Tibial nerve (tissue), 4 donors: ENCODE measurements around the gene MPG. TPM values are rescaled to one million over a fixed set of nuclear protein-coding genes. Genes with fewer than 3 reads are reported as not detected.

Source experiments
- DNase-seq, 2 donors: peaks; one replicate each; pipeline ENCODE4 v3.0.0-alpha.2; 2019; ENCODE audit warnings: low spot score in 2 of 2
- H3K27ac ChIP-seq, 4 donors: fragments of 200-600 bp; sonication (generic) in 3 of 4; one replicate each; pipeline ENCODE4 v1.5.1; 2017 to 2019; ENCODE audit warnings: mild to moderate bottlenecking in 1 of 4
- H3K27me3 ChIP-seq, 2 donors: fragments of 200-600 bp; sonication (generic) in 1 of 2; one replicate each; pipeline versions ENCODE4 v1.5.1 to v1.6.0; 2017 to 2019
- H3K36me3 ChIP-seq, 3 donors: fragments of 200-600 bp; sonication (generic); one replicate each; pipeline ENCODE4 v1.5.1; 2018 to 2019
- H3K4me1 ChIP-seq, 4 donors: fragments of 200-600 bp; sonication (generic) in 3 of 4; one replicate each; pipeline ENCODE4 v1.5.1; 2017 to 2019
- H3K4me3 ChIP-seq, 4 donors: fragments of 200-600 bp; sonication (generic) in 3 of 4; one replicate each; pipeline ENCODE4 v1.5.1; 2017 to 2019; ENCODE audit warnings: mild to moderate bottlenecking in 1 of 4, moderate library complexity in 1 of 4
- H3K9me3 ChIP-seq, 4 donors: fragments of 200-600 bp; sonication (generic) in 3 of 4; one replicate each; pipeline ENCODE4 v1.5.1; 2017 to 2019
- EP300 ChIP-seq, 2 donors: sonication (generic); formaldehyde crosslinking; IDR thresholded peaks; one replicate each; pipeline ENCODE4 v1.6.1; 2017; ENCODE audit warnings: antibody characterized with exemption in 2 of 2, mild to moderate bottlenecking in 1 of 2
- POLR2A ChIP-seq, 2 donors: fragments of 450-650 bp; IDR thresholded peaks; one replicate each; pipeline ENCODE4 v1.6.1; 2017; ENCODE audit warnings: antibody characterized with exemption in 2 of 2, mild to moderate bottlenecking in 2 of 2, moderate library complexity in 2 of 2
- WGBS, 2 donors: methylation state at CpG; one replicate each; pipeline ENCODE4 v1.1.5; 2018; 5-methylcytosine and 5-hydroxymethylcytosine counted together
- total RNA-seq, 4 donors: library from RNA; depleted of rRNA; stranded (reverse); fragments of >200 nt; gene quantifications; one replicate each; pipeline ENCODE4 v1.1.0, GENCODE V29; 2016
- TF ChIP-seq, protein P1 (sequence below), 5 experiments: fragments of 200-600 bp in 3 of 5; fragments of 450-650 bp in 2 of 5; sonication (generic) in 3 of 5; IDR thresholded peaks; one replicate each; pipeline ENCODE4 v1.5.1; 2016 to 2019; ENCODE audit warnings: antibody characterized with exemption in 5 of 5, mild to moderate bottlenecking in 3 of 5, moderate library complexity in 2 of 5

MPG gene
- total RNA-seq, 4 donors from 2014 or later, result 74.3 to 190 (median 115) TPM

DNA sequence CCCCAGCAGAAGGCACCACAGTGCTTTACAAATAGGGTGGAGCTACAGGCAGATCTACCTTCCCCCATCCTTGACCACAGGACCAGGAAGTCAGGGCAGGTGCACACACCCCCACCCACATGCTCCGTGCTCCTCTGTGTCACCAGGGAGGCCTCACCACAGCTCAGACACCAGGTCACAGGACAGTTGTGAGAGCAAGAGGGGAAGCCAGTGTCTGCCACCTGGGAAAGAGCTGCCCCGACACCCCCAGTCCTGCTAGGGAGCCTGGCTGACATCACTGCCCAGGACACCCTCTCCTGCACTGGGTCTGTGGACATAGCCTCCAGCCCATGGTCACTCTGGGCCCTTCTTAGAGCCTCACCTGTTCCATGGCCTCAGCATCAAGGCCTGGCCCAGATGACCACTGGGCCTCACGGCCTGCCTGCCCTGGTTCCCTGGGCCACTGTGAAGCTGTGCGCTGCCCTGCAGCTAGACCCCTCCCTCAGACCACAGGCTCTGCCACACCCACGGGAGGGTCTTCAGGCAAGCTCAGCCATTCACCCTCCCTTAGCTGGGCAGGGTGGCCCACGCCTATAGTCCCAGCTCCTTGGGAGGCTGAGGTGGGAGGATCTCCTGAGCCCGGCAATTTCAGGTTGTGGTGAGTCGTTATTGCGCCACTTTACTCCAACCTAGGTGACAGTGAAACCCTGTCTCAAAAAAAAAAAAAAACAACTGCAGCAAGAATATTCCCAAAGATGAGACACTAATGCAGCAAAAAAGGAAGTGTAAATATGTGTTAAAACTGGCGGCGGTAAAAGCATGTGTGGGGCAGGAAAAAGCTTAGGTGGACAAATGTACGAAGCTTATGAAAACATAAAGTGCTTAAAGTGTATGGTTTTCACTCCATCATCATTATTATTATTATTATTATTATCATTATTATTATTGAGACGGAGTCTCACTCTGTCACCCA, 38.8 kb upstream of the MPG start:
- 77 to 82% methylated on average over 10 to 12 of the region's 13 CpGs for WGBS, 2 donors
- peak overlapping the region in 1 of 4 donors; percentile 50 for H3K27ac ChIP-seq
- peaks cover 0 to 3% (median 0%) of the 10 kb centered on the region in 4 donors for H3K4me1 ChIP-seq
- TF ChIP-seq, protein P1, sequence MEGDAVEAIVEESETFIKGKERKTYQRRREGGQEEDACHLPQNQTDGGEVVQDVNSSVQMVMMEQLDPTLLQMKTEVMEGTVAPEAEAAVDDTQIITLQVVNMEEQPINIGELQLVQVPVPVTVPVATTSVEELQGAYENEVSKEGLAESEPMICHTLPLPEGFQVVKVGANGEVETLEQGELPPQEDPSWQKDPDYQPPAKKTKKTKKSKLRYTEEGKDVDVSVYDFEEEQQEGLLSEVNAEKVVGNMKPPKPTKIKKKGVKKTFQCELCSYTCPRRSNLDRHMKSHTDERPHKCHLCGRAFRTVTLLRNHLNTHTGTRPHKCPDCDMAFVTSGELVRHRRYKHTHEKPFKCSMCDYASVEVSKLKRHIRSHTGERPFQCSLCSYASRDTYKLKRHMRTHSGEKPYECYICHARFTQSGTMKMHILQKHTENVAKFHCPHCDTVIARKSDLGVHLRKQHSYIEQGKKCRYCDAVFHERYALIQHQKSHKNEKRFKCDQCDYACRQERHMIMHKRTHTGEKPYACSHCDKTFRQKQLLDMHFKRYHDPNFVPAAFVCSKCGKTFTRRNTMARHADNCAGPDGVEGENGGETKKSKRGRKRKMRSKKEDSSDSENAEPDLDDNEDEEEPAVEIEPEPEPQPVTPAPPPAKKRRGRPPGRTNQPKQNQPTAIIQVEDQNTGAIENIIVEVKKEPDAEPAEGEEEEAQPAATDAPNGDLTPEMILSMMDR (IDR thresholded peaks at IDR 0.05), result no peak
- TF ChIP-seq POLR2A (IDR thresholded peaks at IDR 0.05) (no peak), EP300 (IDR thresholded peaks at IDR 0.05) (no peak)
- no peaks in the 10 kb centered on the region for H3K27me3 ChIP-seq
- no peak overlapping the region for H3K4me3 ChIP-seq
- peaks cover 0 to 8% (median 0%) of the 10 kb centered on the region in 3 donors for H3K36me3 ChIP-seq
- no peak for DNase-seq
- H3K9me3 ChIP-seq, result no peaks in the 10 kb centered on the region

DNA sequence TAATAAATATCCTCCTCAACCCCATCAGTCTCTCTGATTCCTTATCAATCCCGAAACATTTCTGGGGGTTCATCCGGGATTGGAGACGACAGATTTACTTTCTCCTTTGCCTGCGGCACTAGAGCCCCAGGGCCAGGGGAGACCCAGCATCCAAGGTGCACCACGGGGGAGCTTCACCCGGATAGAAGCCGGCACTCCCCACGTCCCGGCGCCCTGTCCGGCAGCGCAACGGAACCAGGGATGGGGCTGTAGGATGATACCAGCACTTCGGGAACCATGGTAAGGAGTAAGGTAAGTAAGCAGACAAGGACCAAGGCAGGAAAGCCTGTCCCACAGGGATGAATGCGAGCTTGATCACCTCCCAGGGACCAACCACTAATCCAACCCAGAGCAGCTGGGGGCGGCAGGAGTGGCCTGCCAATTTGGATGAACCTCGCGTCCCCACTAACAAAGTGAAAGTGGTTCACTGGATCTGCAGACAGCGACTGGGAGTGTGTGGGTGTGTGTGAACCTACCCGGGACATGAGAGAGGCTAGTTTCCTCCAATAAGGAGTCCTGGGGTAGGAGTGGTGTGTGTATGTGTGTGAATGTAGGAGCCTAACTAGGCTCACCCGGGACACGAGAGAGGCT, 36.5 kb upstream of the MPG start:
- no peaks in the 10 kb centered on the region for H3K27me3 ChIP-seq
- peaks cover 0 to 26% (median 3%) of the 10 kb centered on the region in 3 donors for H3K36me3 ChIP-seq
- H3K4me1 ChIP-seq, result peaks cover 0 to 3% (median 0%) of the 10 kb centered on the region in 4 donors
- 78 to 86% methylated on average over 22 of the region's 22 CpGs for WGBS, 2 donors
- peak overlapping the region in 1 of 4 donors; percentile 19 for H3K4me3 ChIP-seq
- TF ChIP-seq EP300 (IDR thresholded peaks at IDR 0.05) (no peak), POLR2A (IDR thresholded peaks at IDR 0.05) (no peak)
- TF ChIP-seq, protein P1 (IDR thresholded peaks at IDR 0.05), result no peak
- H3K27ac ChIP-seq, result no peak overlapping the region
- no peak for DNase-seq
- H3K9me3 ChIP-seq, result no peaks in the 10 kb centered on the region

GRCh38 chr16:42069-42457, 36.0 kb upstream of the MPG start:
- no peak for TF ChIP-seq POLR2A (IDR thresholded peaks at IDR 0.05)
- TF ChIP-seq, protein P1 (IDR thresholded peaks at IDR 0.05), result no peak
- no peak for TF ChIP-seq EP300 (IDR thresholded peaks at IDR 0.05)
- no peaks in the 10 kb centered on the region for H3K27me3 ChIP-seq
- DNase-seq, result no peak
- peaks cover 0 to 32% (median 3%) of the 10 kb centered on the region in 3 donors for H3K36me3 ChIP-seq
- no peaks in the 10 kb centered on the region for H3K9me3 ChIP-seq
- peak overlapping the region in 1 of 4 donors; percentile 19 for H3K4me3 ChIP-seq
- H3K27ac ChIP-seq, result no peak overlapping the region
- peaks cover 0 to 3% (median 0%) of the 10 kb centered on the region in 4 donors for H3K4me1 ChIP-seq
- WGBS, 2 donors, result 81 to 87% methylated on average over 11 of the region's 11 CpGs

GRCh38 chr16:42691-43090, 35.3 kb upstream of the MPG start:
- no peak for DNase-seq
- H3K36me3 ChIP-seq, result peaks cover 0 to 36% (median 3%) of the 10 kb centered on the region in 3 donors
- no peaks in the 10 kb centered on the region for H3K9me3 ChIP-seq
- 86 to 92% methylated on average over 4 of the region's 4 CpGs for WGBS, 2 donors
- H3K4me1 ChIP-seq, result peaks cover 0 to 3% (median 0%) of the 10 kb centered on the region in 4 donors
- no peak overlapping the region for H3K27ac ChIP-seq
- no peak overlapping the region for H3K4me3 ChIP-seq
- H3K27me3 ChIP-seq, result no peaks in the 10 kb centered on the region
- TF ChIP-seq POLR2A (IDR thresholded peaks at IDR 0.05) (no peak), EP300 (IDR thresholded peaks at IDR 0.05) (no peak)
- TF ChIP-seq, protein P1 (IDR thresholded peaks at IDR 0.05), result no peak
